Stimulated activated CD4-positive, alpha-beta T cell treated with anti-CD3 and anti-CD28 coated beads, TNF-alpha, amount 100 ng/mL, for 48 hours (primary cell): Measurements from ENCODE around the gene TGFBR3L.

ENCODE experiments used
- DNase-seq, 3 donors: peaks; one replicate each; pipeline ENCODE4 v3.0.0-alpha.2; 2020; ENCODE audit warnings: low read depth in 3 of 3

TGFBR3L gene

GRCh38 chr19:7914598-7915045, at the start of gene TGFBR3L:
TSS of gene TGFBR3L (plus strand) at chr19:7914830.
- DNase-seq: no peak

- no peak for DNase-seq
Measured at GRCh38 chr19:7865262-7865911, 49.2 kb upstream of the TGFBR3L start.

- no peak for DNase-seq
Measured at GRCh38 chr19:7866399-7867091, 48.1 kb upstream of the TGFBR3L start.

GRCh38 chr19:7867092-7867844, 47.4 kb upstream of the TGFBR3L start:
- no peak for DNase-seq

GRCh38 chr19:7868326-7868670, 46.3 kb upstream of the TGFBR3L start:
- no peak for DNase-seq

- DNase-seq: peak; percentile 55 to 68 (median 66)
Measured at GRCh38 chr19:7868671-7869452, 45.8 kb upstream of the TGFBR3L start.

- peak; percentile 67 to 76 (median 70) for DNase-seq
Measured at GRCh38 chr19:7869453-7869909, 45.1 kb upstream of the TGFBR3L start.

- peak in 1 of 3 donors; percentile 63 for DNase-seq
Measured at GRCh38 chr19:7869910-7870511, 44.6 kb upstream of the TGFBR3L start.

- DNase-seq: peak; percentile 33 to 68 (median 67)
Measured at GRCh38 chr19:7870571-7871436, 43.8 kb upstream of the TGFBR3L start.

GRCh38 chr19:7871437-7872305, 43.0 kb upstream of the TGFBR3L start:
- DNase-seq: peak; percentile 72 to 92 (median 88)

GRCh38 chr19:7872306-7873204, 42.1 kb upstream of the TGFBR3L start:
- DNase-seq: no peak

- no peak for DNase-seq
Measured at GRCh38 chr19:7873304-7874075, 41.1 kb upstream of the TGFBR3L start.

GRCh38 chr19:7874076-7874896, 40.3 kb upstream of the TGFBR3L start, which contains the start of gene PRR36:
TSS of gene PRR36 (minus strand) at chr19:7874390. CDS start at chr19:7873689, 701 bp downstream.
- DNase-seq: no peak

- DNase-seq: no peak
Measured at GRCh38 chr19:7874897-7875273, 39.7 kb upstream of the TGFBR3L start.

- no peak for DNase-seq
Measured at GRCh38 chr19:7877249-7877836, 37.3 kb upstream of the TGFBR3L start.

- no peak for DNase-seq
Measured at GRCh38 chr19:7879111-7879807, 35.4 kb upstream of the TGFBR3L start.
